GM15510 (cell line): ENCODE results near the gene BCKDHB.

ENCODE experiments used
- POLR2A ChIP-seq: IDR thresholded peaks from 3 replicates; pipeline ENCODE4 v1.6.1; 2011; ENCODE audit warnings: borderline replicate concordance; ENCODE audit not compliant: insufficient read length; ENCODE audit errors: extremely low read depth

Gene BCKDHB

DNA sequence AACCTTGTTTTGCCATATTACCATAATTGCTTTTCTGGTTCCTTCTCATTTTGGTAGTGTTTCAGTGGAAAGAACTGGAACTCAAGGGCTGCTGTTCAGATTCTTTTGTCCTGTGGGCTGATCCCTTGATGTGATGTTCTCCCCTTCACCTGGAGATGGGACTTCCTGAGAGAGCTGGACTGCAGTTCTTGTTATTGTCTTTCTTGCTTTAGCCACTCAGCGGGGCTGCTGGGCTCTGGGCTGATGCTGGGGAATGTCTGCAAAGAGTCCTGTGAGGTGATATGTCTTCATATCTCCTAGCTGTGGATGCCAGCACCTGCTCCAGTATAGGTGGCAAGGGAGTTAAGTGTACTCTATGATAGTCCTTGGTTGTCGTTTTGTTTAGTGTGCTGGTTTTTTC lies 79.0 kb downstream of the BCKDHB start:
- TF ChIP-seq POLR2A, result no peak

DNA sequence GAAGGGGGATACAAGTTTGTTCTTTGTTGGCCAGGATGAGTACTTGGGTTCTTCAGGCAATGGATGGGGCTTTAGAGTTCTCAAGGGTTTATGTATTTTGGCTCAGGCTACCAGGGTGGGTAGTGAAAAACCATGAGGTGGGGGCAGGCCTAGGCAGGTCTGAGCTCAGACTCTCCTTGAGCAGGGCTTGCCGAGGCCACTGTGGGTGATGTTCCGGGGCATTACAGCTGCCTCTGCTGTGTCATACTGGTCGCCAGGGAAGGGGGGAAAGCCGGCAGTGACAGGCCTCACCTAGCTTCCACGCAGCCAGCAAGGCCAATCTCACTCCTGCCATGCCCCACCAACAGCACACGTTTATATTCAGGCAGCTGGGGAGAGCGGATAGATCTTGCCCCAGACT lies 79.6 kb downstream of the BCKDHB start:
- no peak for TF ChIP-seq POLR2A

DNA sequence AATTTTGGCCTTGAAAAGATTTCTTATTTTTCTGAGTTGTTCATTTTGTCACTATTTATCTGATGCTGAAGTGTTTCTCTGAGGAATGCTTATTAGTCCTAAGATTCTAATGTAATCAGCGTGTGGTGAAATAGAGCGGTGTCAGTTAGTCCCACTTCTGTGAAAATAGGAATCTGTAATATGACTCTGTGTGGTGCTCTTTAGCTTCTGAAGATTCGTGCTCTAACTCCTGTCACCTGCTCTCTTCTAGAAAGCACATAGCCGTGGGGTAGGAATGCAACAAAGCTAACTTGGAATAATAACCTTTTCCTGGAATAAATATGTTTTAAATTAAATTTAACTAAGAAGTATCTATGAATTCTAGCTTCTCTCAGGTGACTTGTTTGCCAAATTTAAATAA lies 90.4 kb downstream of the BCKDHB start:
- no peak for TF ChIP-seq POLR2A

DNA sequence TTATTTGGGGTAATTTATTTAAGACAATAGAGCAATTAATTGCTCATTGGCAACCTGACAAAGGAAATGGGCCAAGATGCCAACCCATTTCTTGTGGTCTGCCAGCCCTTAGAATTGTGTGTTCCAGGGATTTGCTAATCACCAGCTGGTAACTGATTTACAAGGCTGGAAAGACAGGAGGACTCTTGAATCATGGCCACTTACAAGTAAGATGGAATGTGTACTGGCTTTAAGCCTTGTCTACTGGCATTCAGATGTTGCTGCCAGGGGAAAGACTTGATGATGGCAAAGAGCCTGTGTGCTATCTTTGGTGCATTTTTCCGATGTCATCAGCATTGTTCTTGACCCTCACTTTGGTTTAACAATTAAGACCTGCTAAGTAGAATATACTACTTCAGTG lies 91.0 kb downstream of the BCKDHB start:
- no peak for TF ChIP-seq POLR2A

DNA sequence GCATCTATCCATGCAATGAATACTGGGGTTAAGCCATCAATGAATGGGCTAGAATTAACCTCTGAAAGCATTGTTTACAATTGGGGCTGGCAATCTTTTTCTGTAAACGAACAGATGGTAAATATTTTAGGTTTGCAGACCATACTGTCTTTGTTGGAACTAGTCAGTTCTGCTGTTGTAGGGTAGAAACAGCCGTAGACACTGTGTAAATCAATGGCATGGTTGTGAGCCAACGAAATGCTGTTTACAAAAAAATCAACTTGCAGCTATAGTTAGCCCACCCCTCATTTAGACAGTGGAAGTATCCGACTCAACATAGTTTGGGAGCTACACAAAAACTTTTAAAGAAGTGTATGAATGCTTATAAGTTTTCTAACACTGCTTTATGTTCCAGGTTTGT lies 91.5 kb downstream of the BCKDHB start:
- TF ChIP-seq POLR2A, result no peak

DNA sequence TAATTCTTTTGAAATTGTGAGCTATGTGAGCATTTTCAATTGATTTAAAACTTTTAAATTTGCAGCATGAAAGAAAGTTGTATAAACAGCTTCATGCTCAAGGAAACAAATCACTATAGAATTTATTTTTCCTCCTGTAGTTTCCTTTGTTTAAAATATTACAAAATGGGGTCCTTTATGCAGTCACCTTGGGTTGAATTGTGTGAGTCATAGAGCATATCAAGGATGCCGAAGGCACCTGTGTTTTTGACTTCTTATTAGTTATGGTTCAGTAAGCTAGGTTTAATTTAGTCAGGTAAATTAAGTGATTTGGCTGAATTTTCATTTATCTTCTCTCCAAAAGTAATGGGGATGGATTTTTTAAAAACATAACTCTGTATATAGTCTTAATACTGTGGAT lies 96.8 kb downstream of the BCKDHB start:
- no peak for TF ChIP-seq POLR2A

DNA sequence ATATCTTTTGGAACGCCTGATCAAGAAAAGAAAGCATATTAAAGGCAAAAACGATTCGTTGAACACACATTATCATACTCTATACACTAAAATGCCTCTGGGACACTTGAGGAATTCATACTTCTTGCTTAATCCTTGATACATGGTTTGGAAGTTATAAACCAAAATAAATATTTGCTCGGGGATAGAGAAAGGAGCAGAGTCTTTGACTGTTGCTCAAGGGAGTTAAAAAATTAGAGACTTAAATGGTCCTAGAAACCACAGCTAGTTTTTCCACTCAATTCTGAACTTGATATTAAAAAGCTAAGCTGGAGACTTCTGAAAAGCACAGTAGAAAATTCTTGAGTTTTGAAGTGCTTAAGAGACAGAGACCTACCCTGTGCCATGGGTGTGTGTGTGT lies 98.9 kb downstream of the BCKDHB start:
- TF ChIP-seq POLR2A, result no peak

DNA sequence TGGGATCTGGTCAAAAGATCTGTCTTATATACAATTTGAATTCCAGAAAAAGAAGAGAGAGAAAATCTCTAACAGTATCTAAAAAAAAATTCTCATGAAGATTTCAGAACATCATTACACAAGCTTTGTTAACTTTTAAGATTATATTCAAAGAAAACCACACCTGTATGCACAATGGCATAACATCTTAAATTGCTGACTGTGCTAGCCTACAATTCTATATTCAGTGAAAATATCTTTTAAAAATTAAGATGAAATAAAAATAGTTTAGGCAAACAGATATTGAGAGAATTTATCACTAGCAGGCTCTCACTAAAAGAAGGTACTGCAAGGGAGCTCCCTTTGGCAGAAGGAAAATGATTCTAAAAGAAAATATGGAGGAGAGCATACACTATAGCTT lies 100.3 kb downstream of the BCKDHB start:
- TF ChIP-seq POLR2A, result no peak

DNA sequence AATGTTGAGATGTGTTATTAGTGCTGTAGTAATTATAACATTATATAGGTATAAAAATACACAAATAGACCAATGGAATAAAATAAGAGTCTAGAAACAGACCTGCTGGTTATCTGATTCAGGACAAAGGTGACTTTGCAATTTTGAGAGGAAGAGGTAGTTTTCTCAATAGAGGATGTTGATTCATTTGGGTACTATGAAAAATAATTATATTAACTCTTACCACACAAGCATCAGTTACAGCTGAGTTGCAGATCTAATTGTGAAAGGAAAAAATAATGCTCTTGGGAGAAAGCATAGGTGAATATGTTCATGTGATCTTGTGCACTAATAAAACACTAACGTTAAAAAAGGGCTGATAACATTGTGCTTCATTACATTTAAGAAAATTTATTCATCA lies 103.0 kb downstream of the BCKDHB start:
- TF ChIP-seq POLR2A, result no peak

DNA sequence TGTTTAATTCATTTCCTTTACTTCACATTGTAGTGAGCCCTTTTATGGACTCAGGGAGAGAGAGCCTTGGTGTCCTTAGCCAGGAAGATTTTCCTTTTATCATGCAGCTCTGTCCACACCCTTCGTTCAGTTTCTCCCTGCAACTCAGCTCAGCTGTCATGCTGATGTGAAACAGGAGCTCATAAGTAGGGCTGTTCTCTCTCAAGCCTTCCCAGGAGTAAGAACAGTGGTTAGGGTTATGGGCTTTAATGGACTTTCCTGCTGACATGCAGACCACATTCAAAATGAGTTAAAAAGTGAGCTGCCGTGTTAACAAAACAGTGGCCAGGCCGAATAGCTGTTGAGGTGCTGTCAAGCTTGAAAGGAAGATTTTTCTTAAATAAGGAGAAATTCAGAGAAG lies 104.1 kb downstream of the BCKDHB start:
- TF ChIP-seq POLR2A, result no peak

DNA sequence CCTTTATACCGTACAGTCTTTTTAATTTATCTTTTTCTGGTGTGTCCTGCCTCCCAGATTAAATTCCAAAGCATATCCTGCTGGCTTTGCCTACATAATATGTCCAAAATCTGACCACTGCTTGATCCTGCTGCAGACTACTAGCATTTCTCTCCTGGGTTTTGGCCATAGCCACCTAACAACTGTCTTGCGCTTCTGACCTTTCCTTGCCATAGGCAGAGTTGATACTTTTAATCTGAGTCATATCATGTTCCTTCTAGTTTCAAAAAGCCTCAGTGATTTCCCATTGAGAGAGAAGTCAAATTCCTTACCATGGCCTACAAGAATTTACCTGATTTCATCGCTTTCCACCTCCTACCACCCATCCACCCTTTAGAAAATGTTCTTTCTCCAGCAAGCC lies 104.8 kb downstream of the BCKDHB start:
- TF ChIP-seq POLR2A, result no peak

DNA sequence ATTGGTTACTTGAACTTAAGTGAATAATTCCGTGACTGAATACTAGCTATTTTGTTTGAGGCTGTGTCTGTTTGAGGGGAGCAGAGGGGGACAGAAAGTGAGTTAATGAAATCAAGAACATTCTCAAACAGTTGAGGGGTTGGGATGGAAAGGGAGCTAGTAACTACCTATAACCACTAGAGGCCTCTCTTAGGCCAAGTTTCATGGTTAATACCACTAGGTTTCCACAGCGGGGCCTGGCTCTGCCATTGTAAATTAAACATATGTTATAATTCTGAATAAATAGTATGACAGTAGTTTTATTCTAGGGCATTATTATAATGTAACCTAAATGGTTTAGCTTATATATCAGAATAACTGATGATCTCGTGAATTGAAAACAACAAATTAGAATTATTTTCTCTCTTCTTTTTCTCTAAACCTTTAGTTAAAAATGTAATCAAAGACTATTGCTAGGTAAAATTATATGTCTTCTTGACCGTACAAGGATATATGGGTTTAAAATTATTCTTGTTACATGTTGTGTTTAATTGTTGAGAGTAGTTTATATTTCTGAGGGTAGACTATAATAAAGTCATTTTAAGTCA lies 108.1 kb downstream of the BCKDHB start:
- TF ChIP-seq POLR2A, result no peak

DNA sequence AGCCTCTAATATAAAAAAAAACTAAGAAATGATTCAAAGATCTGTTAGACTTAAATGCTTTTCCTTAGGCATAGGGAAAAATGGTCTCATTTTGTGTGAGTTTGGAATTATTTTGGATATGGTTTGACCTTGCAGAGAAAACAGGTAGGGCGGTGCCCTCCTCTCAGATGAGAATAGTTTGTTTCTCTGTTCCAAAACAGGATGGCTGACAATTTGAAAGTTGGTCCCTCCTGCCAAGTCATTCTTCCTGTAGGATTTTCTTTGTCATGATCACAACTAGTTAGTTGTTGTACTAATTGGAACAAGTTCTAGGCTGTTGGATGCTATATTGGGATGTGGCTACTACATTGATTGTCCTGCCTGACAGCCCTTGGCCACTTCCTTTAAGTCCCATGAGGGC lies 108.6 kb downstream of the BCKDHB start:
- TF ChIP-seq POLR2A, result no peak

DNA sequence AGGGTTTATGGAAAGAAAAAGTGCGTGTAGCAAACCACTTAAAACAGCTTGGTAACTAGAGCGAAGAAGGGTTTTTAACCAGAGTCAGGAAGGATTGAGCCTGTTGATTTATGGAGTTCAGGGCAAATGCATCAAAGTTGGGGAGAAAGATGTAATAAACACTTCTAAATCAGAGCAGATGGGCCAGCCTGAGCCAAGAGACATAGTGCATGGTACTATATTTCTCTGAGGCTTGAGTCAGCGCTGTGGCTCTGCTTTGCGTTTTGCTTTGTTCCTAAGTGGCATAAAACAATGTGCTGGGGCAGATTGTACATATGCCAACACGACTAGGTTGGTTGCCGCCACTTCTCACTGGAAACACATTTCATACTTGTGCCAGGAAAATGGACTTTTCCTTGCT lies 111.3 kb downstream of the BCKDHB start:
- no peak for TF ChIP-seq POLR2A

DNA sequence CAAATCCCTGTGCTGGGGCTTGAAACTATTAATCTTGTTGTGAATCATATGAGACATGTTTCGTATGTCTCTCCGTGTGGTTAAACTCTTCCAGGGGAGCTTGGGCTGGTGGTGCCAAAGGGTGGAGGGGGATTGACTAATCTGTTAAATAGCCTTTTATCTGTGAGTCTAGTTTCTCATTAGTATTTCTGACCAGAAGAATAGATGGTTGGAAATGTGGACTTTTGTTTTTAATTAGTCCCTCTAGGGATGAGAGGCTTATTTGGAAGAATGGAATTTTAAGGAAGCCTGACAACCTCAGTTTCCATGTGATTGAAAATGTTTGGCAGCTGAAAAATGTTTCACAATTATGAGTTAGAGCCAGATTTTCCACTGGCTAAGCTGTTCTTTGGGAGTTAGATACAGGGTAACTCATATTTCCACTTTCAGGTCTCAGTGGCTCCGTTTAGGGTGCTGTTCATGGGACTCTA lies 117.3 kb downstream of the BCKDHB start:
- no peak for TF ChIP-seq POLR2A

DNA sequence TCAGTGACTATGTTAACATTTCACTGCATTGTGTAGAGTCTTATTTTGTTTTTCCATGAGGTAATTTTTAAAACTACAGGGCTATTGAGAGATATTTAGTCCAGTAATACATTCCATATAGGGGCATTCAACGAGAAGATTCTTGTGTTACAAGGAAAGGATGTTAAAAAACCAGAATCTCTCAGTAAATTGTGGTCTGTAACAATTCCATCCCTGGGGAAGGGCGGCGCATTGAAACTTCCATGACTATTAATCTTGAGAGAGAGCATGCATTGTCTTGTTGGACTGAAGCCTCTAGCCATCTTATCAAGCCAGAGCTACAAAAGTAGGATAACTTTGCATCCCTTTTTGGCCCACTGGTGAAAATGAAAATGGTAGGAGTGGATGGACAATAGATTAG lies 119.7 kb downstream of the BCKDHB start:
- no peak for TF ChIP-seq POLR2A

DNA sequence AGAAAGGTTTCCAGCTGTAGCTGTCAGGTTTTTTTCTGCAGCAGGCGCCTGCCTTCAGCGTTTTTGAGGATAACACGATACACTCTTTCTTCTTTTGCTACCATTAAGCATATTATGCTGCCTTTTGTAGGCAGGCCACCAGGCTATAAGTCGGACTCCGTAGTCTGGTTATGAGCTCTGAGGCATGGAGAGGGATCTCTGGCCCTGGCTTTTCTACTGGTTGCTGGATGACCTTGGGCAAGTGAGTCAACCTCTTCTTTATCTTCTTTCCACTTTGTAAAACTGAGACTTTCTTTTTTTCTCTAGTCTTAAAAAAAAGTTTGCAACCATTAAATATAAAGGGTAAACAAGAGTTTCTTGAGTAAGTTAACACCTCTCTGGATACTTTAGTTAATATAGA lies 120.2 kb downstream of the BCKDHB start:
- TF ChIP-seq POLR2A, result no peak
